ENCODE results near the gene CASP5.

GRCh38 chr11:105000167-105000566, 22.8 kb downstream of the CASP5 start:
- TF ChIP-seq CTCF (IDR thresholded peaks at IDR 0.05) = no peak
- TF ChIP-seq POLR2A (IDR thresholded peaks at IDR 0.05) = no peak
- TF ChIP-seq EP300 (IDR thresholded peaks at IDR 0.05) = no peak

Data from tibial nerve (tissue), 4 donors.